GM19328 (cell line): ENCODE measurements around the gene EVX2.

Experiments used
- ATAC-seq: cut with Tn5 transposase; IDR thresholded peaks from one replicate; pipeline ENCODE4 v1.9.1; 2021; ENCODE audit warnings: mild to moderate bottlenecking, moderate library complexity; ENCODE audit not compliant: unreplicated experiment

EVX2 gene

GRCh38 chr2:176109192-176109901 is 25.6 kb upstream of the EVX2 start:
- ATAC-seq, result no peak

GRCh38 chr2:176107731-176108181 is 24.0 kb upstream of the EVX2 start:
- no peak for ATAC-seq

GRCh38 chr2:176106581-176107539 is 23.1 kb upstream of the EVX2 start, which contains the start of gene HOXD11:
Gene HOXD11 (plus strand): TSS chr2:176107280. CDS start chr2:176107356, 76 bp downstream.
- ATAC-seq, result no peak

- no peak for ATAC-seq
Observed at GRCh38 chr2:176105730-176106580, 22.2 kb upstream of the EVX2 start.

- ATAC-seq, result no peak
Observed at GRCh38 chr2:176105078-176105729, 21.4 kb upstream of the EVX2 start.

GRCh38 chr2:176104316-176105077 is 20.7 kb upstream of the EVX2 start:
- ATAC-seq, result no peak

- ATAC-seq, result no peak
Observed at GRCh38 chr2:176103742-176104315, 20.1 kb upstream of the EVX2 start.

- ATAC-seq, result no peak
Observed at GRCh38 chr2:176103194-176103593, 19.4 kb upstream of the EVX2 start.

- no peak for ATAC-seq
Observed at GRCh38 chr2:176102309-176102866, 18.6 kb upstream of the EVX2 start.

- no peak for ATAC-seq
Observed at GRCh38 chr2:176101842-176102241, 18.1 kb upstream of the EVX2 start.

GRCh38 chr2:176101216-176101830 is 17.6 kb upstream of the EVX2 start:
- ATAC-seq, result no peak

- ATAC-seq, result no peak
Observed at GRCh38 chr2:176100547-176101140, 16.9 kb upstream of the EVX2 start.

- ATAC-seq, result no peak
Observed at GRCh38 chr2:176099728-176100546, 16.2 kb upstream of the EVX2 start, which contains the start of gene HOXD12. Gene HOXD12 (plus strand): TSS chr2:176099795. CDS start chr2:176099802, 7 bp downstream.

GRCh38 chr2:176099159-176099727 is 15.5 kb upstream of the EVX2 start:
- ATAC-seq, result no peak

GRCh38 chr2:176098366-176099158 is 14.8 kb upstream of the EVX2 start:
- no peak for ATAC-seq

GRCh38 chr2:176097820-176098365 is 14.1 kb upstream of the EVX2 start:
- no peak for ATAC-seq
